Fibroblast of the aortic adventitia (primary cell): ENCODE data around the gene ARHGAP15. TPM values are rescaled to one million over a fixed set of nuclear protein-coding genes. Genes with fewer than 3 reads are reported as not detected.
A peak's percentile ranks its signal among the peaks of the same experiment; 100 is the strongest.

Experiments
- DNase-seq: peaks from one replicate; pipeline ENCODE4 v3.0.0-alpha.2; 2010; ENCODE audit warnings: low read depth
- H3K4me3 ChIP-seq: 2 replicates; pipeline ENCODE4 v1.5.1; 2011; ENCODE audit warnings: low read depth, mild to moderate bottlenecking, control low read depth, low read length, moderate library complexity
- total RNA-seq: library from RNA; depleted of rRNA; stranded (reverse); fragments of >200 nt; gene quantifications from 2 replicates; pipeline ENCODE4 v1.2.3, GENCODE V29; 2012; ENCODE audit warnings: low replicate concordance
- TF ChIP-seq, protein P1 (sequence below): IDR thresholded peaks from 2 replicates; pipeline ENCODE4 v1.5.1; 2011; ENCODE audit warnings: mild to moderate bottlenecking, low read length, control low read depth, inconsistent platforms; ENCODE audit not compliant: insufficient read depth

Gene ARHGAP15
- total RNA-seq, 1 donor: not detected

DNA sequence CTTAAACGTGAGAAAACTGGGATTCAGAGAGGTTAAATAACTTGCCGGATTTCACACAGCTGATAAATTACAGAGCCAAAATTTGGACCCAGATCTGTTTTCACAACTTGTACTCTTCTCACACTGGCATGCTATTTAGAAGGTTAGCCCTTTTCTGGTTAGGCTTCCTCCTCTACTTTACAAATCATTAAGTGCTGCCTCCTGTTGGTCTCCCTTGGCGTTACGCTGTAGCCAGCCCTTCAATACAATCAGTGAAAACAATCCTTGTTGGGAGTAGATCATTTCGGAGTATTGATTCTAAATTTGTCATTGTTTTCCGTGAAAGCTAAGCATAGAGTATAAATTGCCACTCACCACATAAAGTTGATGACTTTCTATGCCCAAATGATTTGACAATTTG, 153.5 kb downstream of the ARHGAP15 start:
- H3K4me3 ChIP-seq: no peak overlapping the region
- TF ChIP-seq, protein P1, sequence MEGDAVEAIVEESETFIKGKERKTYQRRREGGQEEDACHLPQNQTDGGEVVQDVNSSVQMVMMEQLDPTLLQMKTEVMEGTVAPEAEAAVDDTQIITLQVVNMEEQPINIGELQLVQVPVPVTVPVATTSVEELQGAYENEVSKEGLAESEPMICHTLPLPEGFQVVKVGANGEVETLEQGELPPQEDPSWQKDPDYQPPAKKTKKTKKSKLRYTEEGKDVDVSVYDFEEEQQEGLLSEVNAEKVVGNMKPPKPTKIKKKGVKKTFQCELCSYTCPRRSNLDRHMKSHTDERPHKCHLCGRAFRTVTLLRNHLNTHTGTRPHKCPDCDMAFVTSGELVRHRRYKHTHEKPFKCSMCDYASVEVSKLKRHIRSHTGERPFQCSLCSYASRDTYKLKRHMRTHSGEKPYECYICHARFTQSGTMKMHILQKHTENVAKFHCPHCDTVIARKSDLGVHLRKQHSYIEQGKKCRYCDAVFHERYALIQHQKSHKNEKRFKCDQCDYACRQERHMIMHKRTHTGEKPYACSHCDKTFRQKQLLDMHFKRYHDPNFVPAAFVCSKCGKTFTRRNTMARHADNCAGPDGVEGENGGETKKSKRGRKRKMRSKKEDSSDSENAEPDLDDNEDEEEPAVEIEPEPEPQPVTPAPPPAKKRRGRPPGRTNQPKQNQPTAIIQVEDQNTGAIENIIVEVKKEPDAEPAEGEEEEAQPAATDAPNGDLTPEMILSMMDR: peak; percentile 16
- DNase-seq: no peak

DNA sequence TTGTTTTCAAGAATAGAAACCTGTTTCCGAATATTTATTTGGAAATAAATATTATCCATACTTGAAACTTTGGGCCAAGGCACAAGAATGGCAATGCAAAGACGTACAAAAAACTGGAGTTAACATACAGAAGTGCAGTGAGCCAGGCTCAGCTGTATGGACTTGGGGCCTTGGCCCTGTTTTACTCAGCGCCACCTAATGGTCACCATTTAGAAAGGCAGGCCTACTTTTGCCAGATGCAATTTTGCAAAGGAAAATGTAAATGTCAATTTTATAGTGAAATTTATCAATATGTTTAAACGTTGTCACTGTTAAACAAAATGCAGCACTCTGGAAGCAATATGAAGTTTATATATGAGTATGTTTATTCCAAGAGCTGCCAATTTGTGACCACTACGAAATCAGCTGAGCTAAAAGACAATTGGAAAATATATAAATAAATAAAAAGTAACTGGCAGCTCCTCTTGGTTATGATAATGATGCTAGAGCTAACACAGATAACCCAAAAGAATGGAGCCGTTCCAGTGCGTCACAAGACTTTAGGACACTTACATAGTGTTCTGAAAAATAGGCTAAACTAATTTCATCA, 155.0 kb downstream of the ARHGAP15 start:
- TF ChIP-seq, protein P1: peak; percentile 78

DNA sequence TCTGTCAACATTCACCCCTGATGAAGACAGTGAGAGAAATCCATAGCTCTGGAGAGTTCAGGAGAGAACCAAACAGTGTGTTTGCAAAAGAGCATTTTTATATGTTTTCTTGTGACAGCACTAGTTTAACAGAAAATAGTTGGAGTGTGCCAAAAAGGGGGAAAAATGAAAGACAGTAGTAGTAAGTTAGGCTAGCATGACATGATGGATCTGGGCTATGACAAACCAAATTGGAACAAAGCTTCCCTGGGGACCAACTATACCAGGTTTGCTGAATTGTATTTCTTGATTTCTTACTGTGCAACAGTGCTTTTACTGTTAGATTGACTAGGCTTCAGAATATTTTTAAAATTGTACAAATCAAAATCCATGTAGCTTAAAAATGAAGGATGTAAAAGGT, 159.8 kb downstream of the ARHGAP15 start:
- TF ChIP-seq, protein P1: no peak
- DNase-seq: no peak
- H3K4me3 ChIP-seq: no peak overlapping the region

More for the DNA sequence above, 155.0 kb downstream of the ARHGAP15 start:
- peak; percentile 49 for DNase-seq
- H3K4me3 ChIP-seq: no peak overlapping the region

DNA sequence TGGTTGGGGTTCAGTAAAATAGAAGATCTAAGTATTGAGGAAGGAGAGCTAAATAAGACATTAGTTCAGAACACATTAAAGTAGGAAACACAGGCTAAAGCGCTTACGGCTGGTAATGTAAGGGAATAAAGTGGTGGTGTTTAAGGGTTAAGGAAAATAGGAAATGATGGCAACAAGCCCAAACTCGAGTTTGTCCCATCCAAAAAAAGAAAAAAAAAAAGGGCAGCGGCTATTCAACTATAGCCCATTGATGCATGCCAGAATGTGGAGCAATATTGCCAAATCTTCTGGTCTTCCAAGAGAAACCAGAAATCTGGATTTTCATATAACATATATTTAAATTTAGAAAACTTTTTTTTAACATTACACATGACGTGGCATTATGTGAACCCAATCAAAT, 161.0 kb downstream of the ARHGAP15 start:
- DNase-seq: no peak
- TF ChIP-seq, protein P1: no peak
- no peak overlapping the region for H3K4me3 ChIP-seq

DNA sequence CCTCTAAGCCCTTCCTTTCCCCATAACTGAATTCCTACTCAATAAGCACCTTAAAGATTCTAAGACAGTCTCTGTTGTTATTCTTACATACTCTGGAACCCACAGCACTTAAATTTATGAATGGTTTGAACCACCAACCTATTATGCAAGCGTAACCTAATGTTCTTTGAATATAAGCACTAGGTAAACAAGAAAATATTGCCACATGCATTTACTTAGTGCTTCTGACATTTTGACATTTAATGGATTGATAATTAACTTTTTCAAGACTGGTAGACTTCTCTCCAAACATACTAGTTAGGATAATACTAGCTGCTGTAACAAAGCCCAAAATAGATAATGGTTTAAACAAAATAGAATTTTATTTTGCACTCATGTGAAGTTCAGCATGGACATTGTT, 164.8 kb downstream of the ARHGAP15 start:
- no peak for DNase-seq
- TF ChIP-seq, protein P1: no peak
- H3K4me3 ChIP-seq: no peak overlapping the region

DNA sequence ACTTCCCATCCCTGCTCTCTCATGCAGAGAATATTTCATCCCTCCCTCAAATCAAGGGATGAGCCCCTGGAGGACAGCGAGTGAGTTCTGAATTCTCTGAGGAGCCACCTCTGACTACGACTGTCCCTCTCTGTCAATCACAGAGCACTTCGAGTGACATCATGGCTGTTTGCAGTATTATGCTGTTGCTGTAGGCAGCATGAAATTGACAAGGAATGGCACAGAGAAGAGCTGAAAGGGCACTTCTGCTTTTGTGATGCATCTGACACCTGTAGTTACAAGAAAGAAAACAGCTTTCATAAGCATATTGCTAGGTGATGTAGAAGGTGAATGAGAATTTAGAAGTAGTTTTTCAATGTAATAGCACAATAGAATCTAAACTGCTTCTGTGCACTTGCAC, 166.9 kb downstream of the ARHGAP15 start:
- DNase-seq: no peak
- H3K4me3 ChIP-seq: no peak overlapping the region
- TF ChIP-seq, protein P1: no peak

DNA sequence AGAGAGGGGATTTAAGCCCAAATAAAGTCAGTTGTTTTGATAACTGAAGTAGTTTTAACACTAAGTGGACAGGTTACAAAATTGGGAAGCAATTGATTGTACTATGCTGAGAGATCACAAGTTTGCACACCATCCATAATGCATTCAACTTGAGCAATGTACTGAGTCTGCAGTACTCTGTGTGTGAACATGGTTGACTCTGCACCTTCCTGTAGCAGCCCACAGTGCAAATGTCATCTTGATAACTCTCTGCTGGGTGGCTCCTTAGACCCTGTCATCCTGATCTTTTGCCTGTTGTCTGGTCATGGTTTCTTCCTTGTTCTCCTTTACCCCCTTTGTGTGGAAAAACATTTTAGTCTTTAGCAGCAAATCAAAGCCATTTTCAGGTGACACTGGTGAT, 168.0 kb downstream of the ARHGAP15 start:
- H3K4me3 ChIP-seq: no peak overlapping the region
- TF ChIP-seq, protein P1: no peak
- DNase-seq: no peak
